ENCODE results near the gene VAC14.

- TF ChIP-seq CTCF (IDR thresholded peaks at IDR 0.05; ENCODE audit: control extremely low read depth in 1 of 3, insufficient read depth in 1 of 3, low read depth in 1 of 3, low read length in 3 of 3): no peak
- TF ChIP-seq RAD21 (IDR thresholded peaks at IDR 0.05 in 1 of 2, conservative IDR thresholded peaks at IDR 0.05 in 1 of 2; ENCODE audit: low read depth in 2 of 2, low read length in 2 of 2): no peak
- TF ChIP-seq CHD2 (IDR thresholded peaks at IDR 0.05; ENCODE audit: low read length): no peak
- TF ChIP-seq FOSL1 (IDR thresholded peaks at IDR 0.05; ENCODE audit: insufficient read depth, low read depth, low read length): no peak
- no peak for TF ChIP-seq CHD1 (IDR thresholded peaks at IDR 0.05; ENCODE audit: low read depth, low read length)
- no peak for TF ChIP-seq SP4 (IDR thresholded peaks at IDR 0.05; ENCODE audit: low read length)
- no peak for TF ChIP-seq MAFK (IDR thresholded peaks at IDR 0.05; ENCODE audit: low read depth, low read length)
- TF ChIP-seq KDM5A (IDR thresholded peaks at IDR 0.05; ENCODE audit: low read length): no peak
- no peak for TF ChIP-seq KDM1A (IDR thresholded peaks at IDR 0.05; ENCODE audit: borderline replicate concordance, low read length)
- no peak for TF ChIP-seq TAF1 (IDR thresholded peaks at IDR 0.05; ENCODE audit: low read depth, low read length)
- no peak for TF ChIP-seq POLR2A (IDR thresholded peaks at IDR 0.05; ENCODE audit: control extremely low read depth in 1 of 2, low read depth in 2 of 2, low read length in 2 of 2)
- TF ChIP-seq POLR2AphosphoS5 (IDR thresholded peaks at IDR 0.05; ENCODE audit: low read depth, low read length): no peak
These were observed 56.6 kb downstream of the VAC14 start for GRCh38 chr16:70744366-70744765.
